ENCODE data around the gene VPS52.

GRCh38 chr6:33297406-33297955 is 25.8 kb upstream of the VPS52 start:
- TF ChIP-seq CTCF (IDR thresholded peaks at IDR 0.05) = no peak
- no peak for TF ChIP-seq POLR2A (IDR thresholded peaks at IDR 0.05)
